Measurements from ENCODE around the gene STARD9. TPM values are rescaled to one million over a fixed set of nuclear protein-coding genes. Genes with fewer than 3 reads are reported as not detected.

Gene STARD9
- total and polyA plus RNA-seq, 10 of the 15 experiments (the other 5 are each of a cell fraction or from before 2014, with no cell fraction given) = 0.58 to 11.5 (median 6.1) TPM

DNA sequence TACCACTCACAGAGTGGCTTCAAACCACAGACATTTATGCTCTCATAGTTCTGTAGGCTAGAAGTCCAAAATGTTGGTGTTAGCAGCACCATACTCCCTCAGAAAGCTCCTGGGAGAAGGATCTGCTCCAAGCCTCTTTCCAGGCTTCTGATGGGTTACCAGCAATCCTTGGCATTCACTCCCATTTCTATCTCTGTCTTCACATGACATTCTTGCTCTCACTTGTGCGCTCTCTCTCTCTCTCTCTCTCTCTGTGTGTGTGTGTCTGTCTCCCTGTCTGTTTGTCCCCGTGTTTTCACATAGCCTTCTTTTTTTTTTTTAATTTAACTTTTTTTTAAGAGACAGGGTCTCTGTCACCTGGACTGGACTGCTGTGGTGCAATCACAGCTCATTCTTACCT, 135.3 kb downstream of the STARD9 start:
- CTCF ChIA-PET = interaction anchor here (0.6 to 1.2 kb wide), 3 partner anchors 163 to 476 kb away, joined by 3 read pairs; no protein-coding TSS in a partner anchor
- intact Hi-C loops (cut with micrococcal nuclease; ENCODE audit: unreplicated experiment) = no loop called here
- H3K4me3 ChIP-seq = no peak overlapping the region
- H3K9me3 ChIP-seq (replicated peaks; ENCODE audit: control insufficient read depth, insufficient read depth, low read length) = no peaks in the 10 kb centered on the region
- H4K20me1 ChIP-seq (ENCODE audit: control insufficient read depth, insufficient read depth) = no peaks in the 10 kb centered on the region
- in situ Hi-C loops (cut with MboI) = no loop called here
- DNase-seq (ENCODE audit: low read depth, low spot score) (no peak), FAIRE-seq (no peak), ATAC-seq (no peak)
- no peaks in the 10 kb centered on the region for H3K27me3 ChIP-seq (replicated peaks in 1 of 2; ENCODE audit: control insufficient read depth in 2 of 2, insufficient read depth in 2 of 2, low read length in 1 of 2)
- RAD21 ChIA-PET (ENCODE audit: unreplicated experiment) = interaction anchor here (1.0 kb wide), 2 partner anchors 216 to 515 kb away, joined by 3 read pairs; no protein-coding TSS in a partner anchor
- TF ChIP-seq SUPT20H (IDR thresholded peaks at IDR 0.05; ENCODE audit: borderline replicate concordance, control insufficient read depth, low read depth, low read length) = no peak
- TF ChIP-seq TCF7 (IDR thresholded peaks at IDR 0.05; ENCODE audit: borderline replicate concordance) = no peak
- TF ChIP-seq SIX5 (IDR thresholded peaks at IDR 0.05; ENCODE audit: low read depth, low read length, severe bottlenecking) = no peak
- TF ChIP-seq POLR2AphosphoS2 (IDR thresholded peaks at IDR 0.05; ENCODE audit: low read depth, low read length) = no peak
- no peak for TF ChIP-seq CEBPB (IDR thresholded peaks at IDR 0.05; ENCODE audit: borderline replicate concordance in 1 of 2, low read depth in 2 of 2, low read length in 2 of 2)
- TF ChIP-seq IKZF2 (IDR thresholded peaks at IDR 0.05) = no peak
- TF ChIP-seq ZNF274 (IDR thresholded peaks at IDR 0.05; ENCODE audit: insufficient read depth, insufficient read length) = no peak
- TF ChIP-seq, protein P1, sequence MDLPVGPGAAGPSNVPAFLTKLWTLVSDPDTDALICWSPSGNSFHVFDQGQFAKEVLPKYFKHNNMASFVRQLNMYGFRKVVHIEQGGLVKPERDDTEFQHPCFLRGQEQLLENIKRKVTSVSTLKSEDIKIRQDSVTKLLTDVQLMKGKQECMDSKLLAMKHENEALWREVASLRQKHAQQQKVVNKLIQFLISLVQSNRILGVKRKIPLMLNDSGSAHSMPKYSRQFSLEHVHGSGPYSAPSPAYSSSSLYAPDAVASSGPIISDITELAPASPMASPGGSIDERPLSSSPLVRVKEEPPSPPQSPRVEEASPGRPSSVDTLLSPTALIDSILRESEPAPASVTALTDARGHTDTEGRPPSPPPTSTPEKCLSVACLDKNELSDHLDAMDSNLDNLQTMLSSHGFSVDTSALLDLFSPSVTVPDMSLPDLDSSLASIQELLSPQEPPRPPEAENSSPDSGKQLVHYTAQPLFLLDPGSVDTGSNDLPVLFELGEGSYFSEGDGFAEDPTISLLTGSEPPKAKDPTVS (IDR thresholded peaks at IDR 0.05; ENCODE audit: low read depth, low read length) = no peak
- TF ChIP-seq RAD51 (IDR thresholded peaks at IDR 0.05) = no peak
- no peak for TF ChIP-seq RCOR1 (conservative IDR thresholded peaks at IDR 0.05; ENCODE audit: low read depth, low read length)
- no peak for TF ChIP-seq MTA2 (IDR thresholded peaks at IDR 0.05; ENCODE audit: low read depth)
- TF ChIP-seq, protein P2, sequence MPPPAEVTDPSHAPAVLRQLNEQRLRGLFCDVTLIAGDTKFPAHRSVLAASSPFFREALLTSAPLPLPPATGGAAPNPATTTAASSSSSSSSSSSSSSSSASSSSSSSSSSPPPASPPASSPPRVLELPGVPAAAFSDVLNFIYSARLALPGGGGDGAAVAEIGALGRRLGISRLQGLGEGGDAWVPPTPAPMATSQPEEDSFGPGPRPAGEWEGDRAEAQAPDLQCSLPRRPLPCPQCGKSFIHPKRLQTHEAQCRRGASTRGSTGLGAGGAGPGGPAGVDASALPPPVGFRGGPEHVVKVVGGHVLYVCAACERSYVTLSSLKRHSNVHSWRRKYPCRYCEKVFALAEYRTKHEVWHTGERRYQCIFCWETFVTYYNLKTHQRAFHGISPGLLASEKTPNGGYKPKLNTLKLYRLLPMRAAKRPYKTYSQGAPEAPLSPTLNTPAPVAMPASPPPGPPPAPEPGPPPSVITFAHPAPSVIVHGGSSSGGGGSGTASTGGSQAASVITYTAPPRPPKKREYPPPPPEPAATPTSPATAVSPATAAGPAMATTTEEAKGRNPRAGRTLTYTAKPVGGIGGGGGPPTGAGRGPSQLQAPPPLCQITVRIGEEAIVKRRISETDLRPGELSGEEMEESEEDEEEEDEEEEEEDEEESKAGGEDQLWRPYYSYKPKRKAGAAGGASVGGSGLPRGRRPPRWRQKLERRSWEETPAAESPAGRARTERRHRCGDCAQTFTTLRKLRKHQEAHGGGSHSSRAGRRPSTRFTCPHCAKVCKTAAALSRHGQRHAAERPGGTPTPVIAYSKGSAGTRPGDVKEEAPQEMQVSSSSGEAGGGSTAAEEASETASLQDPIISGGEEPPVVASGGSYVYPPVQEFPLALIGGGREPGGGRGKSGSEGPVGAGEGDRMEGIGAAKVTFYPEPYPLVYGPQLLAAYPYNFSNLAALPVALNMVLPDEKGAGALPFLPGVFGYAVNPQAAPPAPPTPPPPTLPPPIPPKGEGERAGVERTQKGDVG (CRISPR knock-in tag; IDR thresholded peaks at IDR 0.05) = no peak
- no peak for TF ChIP-seq HDAC2 (IDR thresholded peaks at IDR 0.05)
- no peak for TF ChIP-seq LARP7 (IDR thresholded peaks at IDR 0.05)
- TF ChIP-seq E4F1 (IDR thresholded peaks at IDR 0.05; ENCODE audit: borderline replicate concordance, partially characterized antibody) = no peak
- no peak for TF ChIP-seq KAT2A (conservative IDR thresholded peaks at IDR 0.05; ENCODE audit: control insufficient read depth, low read depth, low read length)
- no peak for TF ChIP-seq EGR1 (IDR thresholded peaks at IDR 0.05; ENCODE audit: borderline replicate concordance in 1 of 2, low read depth in 2 of 2, low read length in 2 of 2)
- no peak for TF ChIP-seq STAT3 (IDR thresholded peaks at IDR 0.05; ENCODE audit: low read depth, low read length)
- POLR2A ChIA-PET = interaction anchor here (0.6 kb wide), 1 partner anchor 1061 kb away, joined by 3 read pairs; no protein-coding TSS in a partner anchor
- BruUV-seq (replicated peaks) = no TSS peak
- H3K27ac ChIP-seq (ENCODE audit: control insufficient read depth, insufficient read depth) = no peak overlapping the region
- no peaks in the 10 kb centered on the region; a peak in 1 of 4 replicates for H3K36me3 ChIP-seq (ENCODE audit: control insufficient read depth in 2 of 2, insufficient read depth in 2 of 2, low read length in 1 of 2)
- no peaks in the 10 kb centered on the region for H3K4me1 ChIP-seq (ENCODE audit: control insufficient read depth, insufficient read depth, low read length)
- H3K9ac ChIP-seq (ENCODE audit: control insufficient read depth, insufficient read depth, low read length) = no peak overlapping the region
- WGBS (ENCODE audit: insufficient coverage, insufficient replicate concordance, low lambda C conversion rate, missing lambda C conversion rate) = 100% methylated on average over 2 of the region's 2 CpGs
- H2AFZ ChIP-seq (ENCODE audit: control insufficient read depth, low read depth, low read length) = no peak overlapping the region
- SMC1A ChIA-PET (ENCODE audit: uncharacterized antibody, unreplicated experiment) = no interaction called here
- H3K79me2 ChIP-seq (ENCODE audit: control insufficient read depth, insufficient read depth, low read length) = no peaks in the 10 kb centered on the region
- no peak overlapping the region for H3K4me2 ChIP-seq (ENCODE audit: control insufficient read depth, insufficient read depth)

Data from GM12878 (cell line).